SKM-1 (cell line): ENCODE measurements around the gene RTP5.
"Not testable (repeated sequence)": the region's sequence is repeated elsewhere in the genome, so short reads cannot be mapped to it uniquely, and the experiment has no call there.

Source experiments
- DNase-seq: peaks from one replicate; lab custom pipeline; 2025; ENCODE audit not compliant: unreplicated experiment; lab: John Stamatoyannopoulos, UW

Gene RTP5

GRCh38 chr2:241922411-241922810 lies 52.9 kb downstream of the RTP5 start:
- no peak for DNase-seq

- not testable (repeated sequence) for DNase-seq
Measured at GRCh38 chr2:241922816-241923601, 53.5 kb downstream of the RTP5 start.
